Activated T-helper 17 cell treated with anti-CD3 and anti-CD28 coated beads, Interleukin-2, amount 50 U/mL, for 72 hours (primary cell): ENCODE measurements around the gene LMX1B. TPM values are rescaled to one million over a fixed set of nuclear protein-coding genes. Genes with fewer than 3 reads are reported as not detected.
A peak's percentile ranks its signal among the peaks of the same experiment; 100 is the strongest.

Experiments
- ATAC-seq: fragments of 150-1000 bp; cut with Tn5 transposase; replicated peaks from 2 replicates; pipeline ENCODE4 v1.10.0; 2021; ENCODE audit warnings: mild to moderate bottlenecking, moderate library complexity
- H3K27ac Mint-ChIP-seq: one replicate; pipeline ENCODE4 v1.8.0; 2022; ENCODE audit warnings: mixed read lengths
- H3K27me3 Mint-ChIP-seq: one replicate; pipeline ENCODE4 v1.8.0; 2022; ENCODE audit warnings: mixed read lengths
- H3K36me3 Mint-ChIP-seq: one replicate; pipeline ENCODE4 v1.8.0; 2022; ENCODE audit warnings: low read depth, mild to moderate bottlenecking, mixed read lengths
- H3K4me1 Mint-ChIP-seq: one replicate; pipeline ENCODE4 v1.8.0; 2022; ENCODE audit warnings: mixed read lengths
- H3K4me3 Mint-ChIP-seq: one replicate; pipeline ENCODE4 v1.8.0; 2022; ENCODE audit warnings: mild to moderate bottlenecking, mixed read lengths
- H3K9me3 Mint-ChIP-seq: one replicate; pipeline ENCODE4 v1.8.0; 2022; ENCODE audit warnings: mixed read lengths
- total RNA-seq, 2 donors: library from RNA; stranded (reverse); gene quantifications; one replicate each; pipeline ENCODE4 v1.2.3, GENCODE V29; 2022

Gene LMX1B
- total RNA-seq, 2 donors from 2014 or later = not detected

DNA sequence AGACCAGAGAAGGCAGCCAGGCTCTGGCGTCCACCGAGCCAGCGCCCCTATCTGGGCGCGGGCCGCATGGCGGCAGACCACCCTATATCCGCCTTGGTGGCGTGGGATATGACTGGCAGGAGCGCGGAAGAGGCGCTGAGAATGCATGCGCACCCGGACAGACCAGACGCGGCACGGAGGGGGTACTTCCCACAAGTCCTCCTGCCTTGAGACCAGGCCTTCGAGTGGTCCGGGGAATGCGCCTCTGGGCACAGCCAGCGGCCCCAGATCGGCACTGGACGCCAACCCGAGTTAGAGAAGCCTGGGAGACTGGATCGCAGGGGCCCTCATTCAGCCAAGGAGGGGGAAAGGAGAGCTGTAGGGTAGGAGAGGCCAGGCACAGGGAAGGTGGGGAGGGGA lies 2.5 kb upstream of the LMX1B start:
- Mint-ChIP-seq H3K27me3 (peaks cover 34% of the 10 kb centered on the region), H3K4me3 (peak overlapping the region; percentile 66), H3K9me3 (no peaks in the 10 kb centered on the region), H3K36me3 (peaks cover 6% of the 10 kb centered on the region), H3K27ac (no peak overlapping the region), H3K4me1 (peaks cover 6% of the 10 kb centered on the region)
- ATAC-seq = no peak

GRCh38 chr9:126611592-126612325 lies 2.0 kb upstream of the LMX1B start:
- ATAC-seq = peak; percentile 73
- Mint-ChIP-seq H3K4me1 (peaks cover 6% of the 10 kb centered on the region), H3K4me3 (peak overlapping the region; percentile 66), H3K27ac (no peak overlapping the region), H3K36me3 (peaks cover 6% of the 10 kb centered on the region), H3K9me3 (no peaks in the 10 kb centered on the region), H3K27me3 (peaks cover 37% of the 10 kb centered on the region)

GRCh38 chr9:126612326-126612812 lies 1.4 kb upstream of the LMX1B start:
- H3K27me3 Mint-ChIP-seq = peaks cover 37% of the 10 kb centered on the region
- H3K4me1 Mint-ChIP-seq = peaks cover 6% of the 10 kb centered on the region
- H3K36me3 Mint-ChIP-seq = peaks cover 6% of the 10 kb centered on the region
- ATAC-seq = no peak
- H3K4me3 Mint-ChIP-seq = peak overlapping the region; percentile 66
- H3K9me3 Mint-ChIP-seq = no peaks in the 10 kb centered on the region
- H3K27ac Mint-ChIP-seq = no peak overlapping the region

- Mint-ChIP-seq H3K9me3 (no peaks in the 10 kb centered on the region), H3K27ac (no peak overlapping the region), H3K4me1 (peaks cover 6% of the 10 kb centered on the region), H3K27me3 (peaks cover 35% of the 10 kb centered on the region), H3K4me3 (peak overlapping the region; percentile 47), H3K36me3 (peaks cover 6% of the 10 kb centered on the region)
- ATAC-seq = no peak
These were observed 701 bp upstream of the LMX1B start for GRCh38 chr9:126612813-126613641.

GRCh38 chr9:126614088-126614454 lies 343 bp downstream of the LMX1B start:
- peaks cover 6% of the 10 kb centered on the region for H3K4me1 Mint-ChIP-seq
- no peak for ATAC-seq
- H3K36me3 Mint-ChIP-seq = peaks cover 6% of the 10 kb centered on the region
- H3K4me3 Mint-ChIP-seq = peak overlapping the region; percentile 62
- peaks cover 34% of the 10 kb centered on the region for H3K27me3 Mint-ChIP-seq
- H3K27ac Mint-ChIP-seq = no peak overlapping the region
- no peaks in the 10 kb centered on the region for H3K9me3 Mint-ChIP-seq

DNA sequence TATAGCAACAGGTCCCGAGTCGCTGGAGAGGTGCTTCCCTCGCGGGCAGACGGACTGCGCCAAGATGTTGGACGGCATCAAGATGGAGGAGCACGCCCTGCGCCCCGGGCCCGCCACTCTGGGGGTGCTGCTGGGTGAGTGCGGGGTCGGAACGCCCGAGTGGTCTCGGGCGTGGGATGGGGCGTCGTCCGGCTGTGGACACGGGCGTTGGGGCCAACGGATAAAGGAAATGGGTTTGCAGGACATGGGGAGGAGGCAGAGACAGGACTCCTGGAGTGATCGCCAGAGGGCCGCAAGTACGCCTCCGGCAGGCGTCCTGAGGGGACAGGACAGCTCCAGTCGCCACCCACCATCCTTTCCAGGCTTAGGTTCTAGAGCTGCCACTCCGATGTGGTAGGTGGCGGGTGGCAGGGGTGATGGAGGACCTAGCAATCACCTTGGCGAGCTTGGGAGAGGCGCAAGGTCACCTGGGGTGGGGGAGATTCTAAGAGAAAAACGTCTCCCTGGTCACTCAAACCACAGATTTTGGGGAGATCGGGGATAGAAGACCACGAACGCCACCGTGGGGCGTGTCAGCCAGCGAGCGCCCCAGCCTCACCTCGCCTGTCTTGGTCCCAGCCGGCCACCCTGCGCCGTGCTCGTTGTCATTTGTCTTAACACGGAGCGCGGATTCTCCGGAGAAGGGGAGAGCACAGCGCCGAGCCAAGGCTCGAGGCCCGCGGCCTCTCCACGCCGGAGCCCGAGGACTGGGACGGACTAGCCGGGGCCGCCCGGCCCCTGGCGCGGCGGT lies 922 bp downstream of the LMX1B start:
- Mint-ChIP-seq H3K9me3 (no peaks in the 10 kb centered on the region), H3K27me3 (peaks cover 33% of the 10 kb centered on the region), H3K4me1 (peaks cover 6% of the 10 kb centered on the region), H3K4me3 (peak overlapping the region; percentile 62), H3K36me3 (peaks cover 6% of the 10 kb centered on the region), H3K27ac (no peak overlapping the region)
- ATAC-seq = no peak

- no peaks in the 10 kb centered on the region for H3K9me3 Mint-ChIP-seq
- peak; percentile 23 for ATAC-seq
- H3K36me3 Mint-ChIP-seq = peaks cover 6% of the 10 kb centered on the region
- no peak overlapping the region for H3K4me3 Mint-ChIP-seq
- H3K4me1 Mint-ChIP-seq = peaks cover 6% of the 10 kb centered on the region
- H3K27me3 Mint-ChIP-seq = peaks cover 35% of the 10 kb centered on the region
- no peak overlapping the region for H3K27ac Mint-ChIP-seq
These were observed 1.6 kb downstream of the LMX1B start for GRCh38 chr9:126615245-126615790.

DNA sequence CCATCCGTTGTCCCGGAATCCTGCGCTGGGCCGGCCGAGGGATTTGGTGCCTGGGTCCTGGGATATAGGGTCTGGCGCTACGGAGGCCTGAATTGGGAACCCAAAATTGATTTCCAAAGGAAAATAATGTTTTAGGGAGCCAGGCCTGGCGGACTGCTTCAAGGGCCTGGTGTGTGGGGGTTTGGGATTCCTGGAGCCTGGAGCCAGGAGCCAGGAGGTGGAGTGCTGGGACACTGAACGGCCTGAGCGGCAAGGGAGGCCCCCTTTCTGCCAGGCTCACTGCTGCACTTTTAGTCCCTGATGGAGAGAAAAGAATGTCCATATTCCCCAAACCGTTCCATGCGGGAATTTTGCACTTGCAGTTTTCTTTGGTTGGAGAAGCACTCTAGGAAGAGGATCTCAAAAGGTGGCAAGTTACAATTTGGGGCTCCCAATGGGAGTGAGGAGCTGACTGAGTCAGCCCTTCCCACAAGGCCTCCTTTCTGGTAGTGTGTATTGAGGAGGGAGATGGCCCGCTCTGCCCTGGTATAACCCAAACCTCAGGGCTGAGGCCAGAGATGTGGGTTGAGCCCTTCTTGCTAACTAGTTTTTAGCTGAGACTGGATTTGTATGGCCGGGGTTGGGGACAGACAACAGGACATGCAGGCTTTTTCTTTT lies 2.2 kb downstream of the LMX1B start:
- Mint-ChIP-seq H3K4me3 (no peak overlapping the region), H3K4me1 (peaks cover 6% of the 10 kb centered on the region), H3K9me3 (no peaks in the 10 kb centered on the region), H3K27ac (no peak overlapping the region), H3K27me3 (peaks cover 41% of the 10 kb centered on the region), H3K36me3 (peaks cover 6% of the 10 kb centered on the region)
- ATAC-seq = no peak

GRCh38 chr9:126616521-126616976 lies 2.8 kb downstream of the LMX1B start:
- peaks cover 40% of the 10 kb centered on the region for H3K27me3 Mint-ChIP-seq
- H3K4me3 Mint-ChIP-seq = no peak overlapping the region
- peaks cover 6% of the 10 kb centered on the region for H3K36me3 Mint-ChIP-seq
- ATAC-seq = no peak
- H3K27ac Mint-ChIP-seq = no peak overlapping the region
- peaks cover 6% of the 10 kb centered on the region for H3K4me1 Mint-ChIP-seq
- no peaks in the 10 kb centered on the region for H3K9me3 Mint-ChIP-seq

DNA sequence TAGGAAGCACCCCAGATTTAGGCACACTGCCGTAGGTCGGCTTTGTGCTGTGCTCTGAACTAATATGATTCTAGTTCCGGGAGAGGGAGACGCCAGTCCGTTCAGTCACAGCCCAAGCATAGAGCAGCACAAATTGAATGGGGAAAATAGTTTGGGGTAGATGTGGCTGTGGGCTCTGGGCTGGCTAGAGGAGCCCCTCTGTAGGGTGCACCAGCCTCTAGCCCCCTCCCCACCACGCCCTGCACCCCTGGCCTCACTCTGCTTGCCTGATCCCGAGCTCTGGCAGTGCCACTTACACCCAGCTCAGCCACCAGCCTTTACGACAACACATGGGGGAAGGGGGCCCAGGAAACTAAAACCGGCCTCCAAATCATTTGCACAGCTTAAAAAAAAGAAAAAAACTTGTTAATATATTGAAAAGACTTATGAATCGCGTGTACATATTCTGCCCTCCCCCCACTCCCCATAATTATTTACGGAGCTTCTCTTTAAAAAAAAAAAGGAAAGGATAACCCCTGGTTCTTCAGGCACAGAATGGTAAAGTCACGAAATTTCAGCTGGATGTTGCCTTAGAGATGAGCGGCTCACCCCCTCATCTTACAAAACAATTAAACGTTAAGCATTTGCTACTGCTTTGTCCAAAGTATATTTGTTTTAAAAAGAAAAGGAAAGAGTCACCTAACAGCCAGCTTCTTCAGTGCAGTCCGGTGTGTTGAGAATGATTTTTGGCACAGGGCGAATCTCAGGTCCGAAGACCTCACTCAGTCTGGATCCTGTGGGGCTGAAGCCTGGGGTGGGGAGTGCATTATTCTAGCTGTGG lies 3.5 kb downstream of the LMX1B start:
- Mint-ChIP-seq H3K4me3 (no peak overlapping the region), H3K36me3 (peaks cover under 1% of the 10 kb centered on the region), H3K9me3 (no peaks in the 10 kb centered on the region), H3K4me1 (peaks cover under 1% of the 10 kb centered on the region), H3K27ac (no peak overlapping the region), H3K27me3 (peaks cover 42% of the 10 kb centered on the region)
- no peak for ATAC-seq

DNA sequence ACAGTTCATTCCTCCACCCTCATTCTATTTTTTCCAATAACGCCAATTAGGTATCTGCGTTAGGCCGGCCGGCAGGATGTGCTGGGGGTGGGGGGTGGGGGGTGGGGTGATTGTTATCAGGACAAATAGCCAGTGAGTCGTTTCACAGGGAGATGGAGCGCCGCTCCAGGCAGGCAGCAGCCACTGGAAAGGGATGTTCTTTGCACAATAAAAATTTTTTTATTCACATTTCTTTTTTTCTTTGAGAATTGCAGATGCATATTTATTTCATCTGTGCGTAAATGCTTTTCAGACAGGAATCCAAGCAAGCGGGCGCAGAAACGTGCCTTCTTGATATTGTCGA lies 4.1 kb downstream of the LMX1B start:
- Mint-ChIP-seq H3K4me1 (no peaks in the 10 kb centered on the region), H3K9me3 (no peaks in the 10 kb centered on the region), H3K27me3 (peaks cover 47% of the 10 kb centered on the region), H3K27ac (no peak overlapping the region), H3K4me3 (no peak overlapping the region), H3K36me3 (no peaks in the 10 kb centered on the region)
- no peak for ATAC-seq

GRCh38 chr9:126618190-126618584 lies 4.5 kb downstream of the LMX1B start:
- Mint-ChIP-seq H3K27me3 (peaks cover 48% of the 10 kb centered on the region), H3K4me3 (no peak overlapping the region), H3K9me3 (no peaks in the 10 kb centered on the region), H3K27ac (no peak overlapping the region), H3K4me1 (no peaks in the 10 kb centered on the region), H3K36me3 (no peaks in the 10 kb centered on the region)
- no peak for ATAC-seq
